ENCODE measurements around the gene RABL6.

The RABL6 gene

DNA sequence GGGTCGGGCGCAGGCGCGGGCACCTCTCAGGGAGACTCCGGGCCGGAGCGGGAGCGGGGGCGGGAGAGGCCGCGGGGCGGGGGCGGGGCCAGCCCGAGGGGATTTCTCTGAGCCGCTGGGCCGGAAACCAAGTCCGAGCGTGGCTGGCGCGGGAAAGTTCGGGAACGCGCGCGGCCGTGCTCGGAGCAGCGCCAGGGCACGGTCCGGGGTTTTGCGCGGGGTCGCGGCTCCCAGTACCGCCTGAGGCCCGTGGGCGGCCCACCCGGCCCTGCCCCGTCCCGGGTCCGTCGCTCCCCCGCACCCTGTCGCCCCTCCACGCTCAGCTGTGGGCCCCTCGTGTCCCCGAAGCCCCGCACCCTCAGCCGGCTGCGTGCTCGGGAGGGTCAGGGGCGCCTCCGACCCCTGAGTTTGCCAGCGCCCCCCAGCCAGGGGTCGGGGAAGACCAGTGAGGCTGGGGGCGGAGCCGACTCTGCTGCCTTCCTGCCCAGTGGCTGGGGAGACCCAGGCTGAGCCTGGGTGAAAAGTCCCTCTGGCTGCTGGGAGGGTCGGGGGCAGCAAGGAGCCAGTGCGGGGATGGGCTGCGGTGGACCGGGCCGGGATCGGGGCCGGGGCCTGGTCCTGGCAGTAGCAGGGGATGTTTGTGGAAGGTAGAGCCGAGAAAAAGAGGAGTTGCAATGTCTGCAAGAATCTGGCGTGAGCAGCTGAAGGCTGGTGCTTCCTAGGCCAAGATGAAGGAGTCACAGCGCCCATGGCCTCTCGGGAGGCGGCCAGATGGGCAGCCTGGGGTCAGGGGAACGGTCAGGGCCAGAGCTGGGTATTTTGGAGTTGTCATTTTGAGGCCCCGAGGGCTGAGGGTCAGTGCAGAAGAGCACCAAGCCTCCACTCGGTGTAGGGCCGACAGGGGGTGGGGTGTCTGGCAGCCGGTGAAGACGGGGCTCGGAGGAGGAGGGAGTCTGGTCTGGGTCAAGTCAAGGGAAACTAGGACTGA lies 79.2 kb downstream of the RABL6 start:
- DNase-seq = peak; percentile 28

GRCh38 chr9:136888454-136888853 lies 80.7 kb downstream of the RABL6 start:
- no peak for DNase-seq

DNA sequence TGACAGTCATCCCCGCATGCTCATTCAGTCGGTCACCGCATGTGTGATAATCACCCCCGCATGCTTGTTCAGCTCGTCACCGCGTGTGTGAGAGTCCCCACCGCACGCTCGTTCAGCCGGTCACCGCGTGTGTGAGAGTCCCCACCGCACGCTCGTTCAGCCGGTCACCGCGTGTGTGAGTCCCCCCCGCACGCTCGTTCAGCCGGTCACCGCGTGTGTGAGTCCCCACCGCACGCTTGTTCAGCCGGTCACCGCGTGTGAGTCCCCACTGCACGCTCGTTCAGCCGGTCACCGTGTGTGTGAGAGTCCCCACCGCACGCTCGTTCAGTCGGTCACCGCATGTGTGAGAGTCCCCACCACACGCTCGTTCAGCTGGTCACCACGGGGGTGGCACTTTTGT lies 82.1 kb downstream of the RABL6 start:
- DNase-seq = no peak

DNA sequence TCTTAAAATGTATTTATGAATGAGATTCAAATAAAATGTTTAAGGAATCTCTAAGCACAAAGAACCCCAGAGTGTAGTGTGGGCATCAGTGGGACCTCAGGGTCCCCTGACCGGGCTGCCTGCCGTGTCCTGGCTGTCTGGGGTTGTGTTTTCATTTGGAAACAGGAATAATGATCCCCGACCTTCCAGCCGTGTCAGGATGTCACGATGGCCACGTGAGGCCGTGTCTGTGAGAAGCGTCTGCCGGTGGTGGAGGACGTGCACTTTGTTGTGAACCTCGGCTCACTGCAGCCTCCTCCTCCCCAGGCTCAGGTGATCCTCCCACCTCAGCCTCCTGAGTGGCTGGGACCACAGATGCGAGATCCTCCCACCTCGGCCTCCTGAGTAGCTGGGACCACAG lies 82.9 kb downstream of the RABL6 start:
- DNase-seq = no peak
